Measurements from ENCODE around the gene APOBEC2.

GRCh38 chr6:41009669-41010068, 43.3 kb upstream of the APOBEC2 start:
- TF ChIP-seq CTCF (IDR thresholded peaks at IDR 0.05) (no peak), POLR2A (IDR thresholded peaks at IDR 0.05) (no peak)

Measured in lower leg skin (tissue), 3 donors.